Measurements from ENCODE around the gene SNCA.

- TF ChIP-seq CTCF (IDR thresholded peaks at IDR 0.05; ENCODE audit: control extremely low read depth in 1 of 3, insufficient read depth in 1 of 3, low read depth in 1 of 3, low read length in 3 of 3) (no peak), EZH2 (IDR thresholded peaks at IDR 0.05; ENCODE audit: low read depth, low read length, severe bottlenecking) (no peak), TEAD4 (IDR thresholded peaks at IDR 0.05; ENCODE audit: low read depth, low read length) (no peak), YY1 (IDR thresholded peaks at IDR 0.05; ENCODE audit: low read depth, low read length) (no peak), CHD1 (IDR thresholded peaks at IDR 0.05; ENCODE audit: low read depth, low read length) (no peak), MAX (IDR thresholded peaks at IDR 0.05) (no peak), SUZ12 (IDR thresholded peaks at IDR 0.05; ENCODE audit: low read length) (no peak), TAF1 (IDR thresholded peaks at IDR 0.05; ENCODE audit: low read depth, low read length) (no peak), BACH1 (IDR thresholded peaks at IDR 0.05; ENCODE audit: low read length) (no peak), EP300 (IDR thresholded peaks at IDR 0.05; ENCODE audit: borderline replicate concordance in 1 of 2, low read depth in 2 of 2, low read length in 2 of 2) (no peak)
These were observed 55.6 kb downstream of the SNCA start for GRCh38 chr4:89781321-89781720.
